ENCODE measurements around the gene MYO6.

The MYO6 gene

GRCh38 chr6:75762063-75762462, 13.0 kb downstream of the MYO6 start:
- no peak for DNase-seq (ENCODE audit: low read depth in 2 of 2, low spot score in 1 of 2)

DNA sequence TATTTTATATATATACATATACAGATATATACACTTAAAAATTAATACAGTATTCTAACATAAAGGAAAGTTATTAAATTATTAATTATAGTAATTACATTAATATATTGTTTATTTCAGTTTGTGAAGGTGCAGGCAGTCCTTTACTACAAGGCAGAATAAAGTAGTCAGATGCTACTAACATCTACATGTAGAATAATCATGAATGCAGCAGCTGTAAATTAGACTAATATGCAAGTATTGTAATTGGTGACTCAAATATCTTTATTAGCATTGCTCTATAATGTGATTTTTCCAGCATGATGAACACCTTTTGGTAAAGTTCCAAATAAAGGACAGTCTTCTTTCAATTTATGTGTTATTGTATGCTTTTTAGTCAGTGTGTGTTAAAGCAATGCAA, 17.3 kb downstream of the MYO6 start:
- no peak for DNase-seq (ENCODE audit: low read depth in 2 of 2, low spot score in 1 of 2)

DNA sequence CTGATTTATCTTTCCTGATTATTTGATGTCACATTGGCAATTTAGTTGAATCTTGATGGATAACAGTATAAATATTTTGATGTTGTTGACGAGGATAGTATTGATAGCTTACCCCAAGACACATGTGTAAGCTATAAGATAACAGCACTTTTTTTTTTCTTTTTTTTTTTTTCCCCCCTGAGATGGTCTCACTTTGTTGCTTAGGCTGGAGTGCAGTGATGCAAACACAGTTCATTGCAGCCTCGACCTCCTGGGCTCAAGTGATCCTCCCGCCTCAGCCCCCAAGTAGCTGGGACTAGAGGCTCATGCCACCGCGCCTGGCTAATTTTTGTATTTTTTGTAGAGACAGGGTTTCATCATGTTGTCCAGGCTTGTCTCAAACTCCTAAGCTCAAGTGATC, 21.8 kb downstream of the MYO6 start:
- DNase-seq (ENCODE audit: low read depth in 2 of 2, low spot score in 1 of 2): no peak

DNA sequence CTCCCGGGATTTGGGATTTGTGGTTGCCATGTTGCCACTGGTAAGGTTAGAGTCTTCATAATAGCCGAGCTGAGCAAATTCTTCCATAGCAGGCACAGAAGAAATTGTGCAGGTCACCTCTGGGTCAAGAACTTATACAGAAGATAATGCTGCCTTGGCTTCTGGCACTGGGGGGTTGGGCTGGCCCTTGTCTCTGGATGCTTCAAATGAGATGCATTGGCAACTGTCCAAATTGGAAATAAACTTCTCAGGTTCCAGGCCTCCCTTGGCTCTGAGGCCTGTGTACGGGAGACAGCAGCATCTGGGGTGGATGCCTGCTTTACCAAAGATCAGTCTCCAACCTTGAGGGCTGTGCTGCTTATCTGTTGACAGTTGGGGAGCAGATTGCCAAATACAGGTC, 26.2 kb downstream of the MYO6 start:
- no peak for DNase-seq (ENCODE audit: low read depth in 2 of 2, low spot score in 1 of 2)

- DNase-seq (ENCODE audit: low read depth in 2 of 2, low spot score in 1 of 2): no peak
Observed at GRCh38 chr6:75776461-75776860, 27.4 kb downstream of the MYO6 start.

GRCh38 chr6:75778757-75779156, 29.7 kb downstream of the MYO6 start:
- DNase-seq (ENCODE audit: low read depth in 2 of 2, low spot score in 1 of 2): no peak

DNA sequence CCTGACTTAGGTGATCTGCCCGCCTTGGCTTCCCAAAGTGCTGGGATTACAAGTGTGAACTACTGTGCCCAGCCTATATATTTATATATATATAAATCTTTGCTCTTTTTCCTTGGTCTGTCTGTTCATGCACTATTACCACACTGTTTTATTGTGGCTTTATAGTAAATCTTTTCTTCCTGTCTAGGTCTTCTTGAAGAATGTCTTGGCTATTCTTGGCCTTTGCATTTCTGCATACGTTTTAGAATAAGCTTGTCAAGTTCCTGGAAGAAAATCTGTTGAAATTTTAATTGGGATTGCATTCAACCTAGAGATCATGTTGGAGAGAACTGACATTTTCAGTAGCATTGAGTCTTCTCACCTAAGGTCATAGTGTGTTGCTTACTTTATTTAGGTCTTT, 37.1 kb downstream of the MYO6 start:
- no peak for DNase-seq (ENCODE audit: low read depth in 2 of 2, low spot score in 1 of 2)

GRCh38 chr6:75788894-75789293, 39.9 kb downstream of the MYO6 start:
- DNase-seq (ENCODE audit: low read depth in 2 of 2, low spot score in 1 of 2): no peak

GRCh38 chr6:75791881-75792280, 42.8 kb downstream of the MYO6 start:
- DNase-seq (ENCODE audit: low read depth in 2 of 2, low spot score in 1 of 2): no peak

- no peak for DNase-seq (ENCODE audit: low read depth in 2 of 2, low spot score in 1 of 2)
Observed at GRCh38 chr6:75794351-75794846, 45.4 kb downstream of the MYO6 start.

DNA sequence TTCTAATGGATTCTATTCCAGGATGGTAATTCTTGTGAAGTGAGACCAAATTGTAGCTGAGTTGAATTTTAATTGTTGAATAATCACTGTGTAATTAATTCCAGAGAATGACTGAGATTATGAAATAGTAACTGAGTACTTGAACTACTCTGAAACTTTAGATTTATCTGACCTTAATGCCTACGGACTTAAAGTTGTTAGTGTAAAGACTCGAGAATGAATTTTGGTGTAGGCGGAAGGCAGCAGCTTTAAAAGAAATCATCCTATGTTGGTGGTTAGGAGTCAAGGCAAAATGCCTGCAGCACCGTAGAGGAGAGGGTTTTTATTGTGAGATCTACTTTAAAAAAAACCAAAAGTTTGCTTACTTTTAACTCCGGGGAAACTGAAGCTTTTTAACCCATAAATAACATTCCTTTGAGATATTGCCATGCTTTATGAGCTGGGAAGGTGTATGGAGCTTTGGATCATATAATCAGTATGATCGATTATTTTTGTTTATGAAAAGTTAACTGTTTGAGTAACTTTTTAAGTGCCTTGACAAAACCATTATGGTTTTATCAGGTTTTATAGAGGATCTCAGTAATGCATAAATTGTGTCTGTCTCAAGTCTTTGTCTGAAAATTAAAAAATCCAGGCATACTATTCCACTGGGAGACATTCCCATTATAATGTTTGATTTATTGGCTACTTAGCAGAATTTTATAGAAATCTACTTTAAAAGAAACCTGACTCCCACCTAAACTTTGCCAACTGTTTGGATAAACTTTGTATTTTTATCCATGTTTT, 46.1 kb downstream of the MYO6 start:
- no peak for DNase-seq (ENCODE audit: low read depth in 2 of 2, low spot score in 1 of 2)

DNA sequence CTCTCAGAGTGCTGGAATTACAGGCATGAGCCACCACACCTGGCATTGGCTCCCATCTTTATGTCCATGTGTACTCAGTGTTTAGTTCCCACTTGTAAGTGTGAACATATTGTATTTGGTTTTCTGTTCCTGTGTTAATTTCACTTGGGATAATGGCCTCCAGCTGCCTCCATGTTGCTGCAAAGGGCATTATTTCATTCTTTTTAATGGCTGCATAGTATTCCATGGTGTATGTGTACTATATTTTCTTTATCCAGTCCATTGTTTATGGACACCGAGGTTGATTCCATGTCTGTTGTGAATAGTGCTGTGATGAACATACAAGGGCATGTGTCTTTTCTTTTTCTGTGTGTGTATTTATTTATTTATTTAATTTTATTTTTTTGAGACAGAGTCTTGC, 47.7 kb downstream of the MYO6 start:
- DNase-seq (ENCODE audit: low read depth in 2 of 2, low spot score in 1 of 2): no peak

DNA sequence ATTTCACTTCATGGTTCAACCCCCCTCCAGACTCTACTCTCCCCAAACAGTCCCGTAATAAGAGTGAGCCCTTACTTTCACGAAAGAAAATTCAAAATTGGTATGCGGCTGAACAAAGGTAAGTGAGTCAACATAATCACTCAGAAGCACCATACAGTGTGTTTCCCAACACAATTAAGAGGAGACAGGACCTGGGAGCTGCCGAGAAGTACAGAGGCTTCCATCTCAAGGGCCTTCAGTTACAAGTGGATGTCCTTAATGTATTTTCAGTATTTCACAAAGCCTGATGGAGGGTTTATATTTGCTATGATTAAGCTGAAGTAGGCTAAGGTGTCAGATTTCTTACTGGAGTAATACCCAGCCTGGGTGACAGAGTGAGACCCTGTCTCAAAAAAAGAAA, 51.1 kb downstream of the MYO6 start:
- DNase-seq (ENCODE audit: low read depth in 2 of 2, low spot score in 1 of 2): no peak

GRCh38 chr6:75800708-75801505, 51.9 kb downstream of the MYO6 start:
- DNase-seq (ENCODE audit: low read depth in 2 of 2, low spot score in 1 of 2): no peak

DNA sequence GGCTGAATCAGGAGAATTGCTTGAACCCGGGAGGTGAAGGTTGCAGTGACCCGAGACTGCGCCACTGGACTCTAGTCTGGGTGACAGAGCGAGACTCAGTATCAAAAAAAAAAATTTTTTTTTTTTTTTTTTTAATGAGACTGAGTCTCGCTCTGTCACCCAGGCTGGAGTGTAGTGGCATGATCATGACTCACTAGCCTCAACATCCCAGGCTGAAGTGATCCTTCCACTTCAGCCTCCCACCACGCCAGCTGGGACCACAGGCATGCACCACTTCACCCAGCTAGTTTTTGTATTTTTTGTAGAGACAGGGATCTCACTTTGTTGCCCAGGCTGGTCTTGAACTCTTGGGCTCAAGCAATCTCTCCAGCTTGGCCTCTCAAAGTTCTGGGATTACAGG, 53.3 kb downstream of the MYO6 start:
- DNase-seq (ENCODE audit: low read depth in 2 of 2, low spot score in 1 of 2): no peak

DNA sequence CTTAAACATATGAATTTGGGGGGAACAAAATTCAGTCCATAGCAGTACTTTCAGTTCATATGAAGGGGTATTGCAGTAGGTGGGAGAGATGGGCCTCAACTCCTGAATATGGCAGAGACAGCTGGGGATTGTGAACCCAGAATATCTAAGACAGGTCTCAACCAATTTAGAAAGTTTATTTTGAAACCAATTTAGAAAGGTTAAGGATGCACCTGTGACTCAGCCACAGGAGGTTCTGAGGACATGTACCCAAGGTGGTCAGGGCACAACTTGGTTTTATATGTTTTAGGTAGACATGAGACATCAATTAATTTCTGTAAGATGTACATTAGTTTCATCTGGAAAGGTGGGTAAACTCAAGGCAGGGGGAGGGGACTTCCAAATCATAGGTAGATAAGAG, 59.5 kb downstream of the MYO6 start:
- DNase-seq (ENCODE audit: low read depth in 2 of 2, low spot score in 1 of 2): no peak

DNA sequence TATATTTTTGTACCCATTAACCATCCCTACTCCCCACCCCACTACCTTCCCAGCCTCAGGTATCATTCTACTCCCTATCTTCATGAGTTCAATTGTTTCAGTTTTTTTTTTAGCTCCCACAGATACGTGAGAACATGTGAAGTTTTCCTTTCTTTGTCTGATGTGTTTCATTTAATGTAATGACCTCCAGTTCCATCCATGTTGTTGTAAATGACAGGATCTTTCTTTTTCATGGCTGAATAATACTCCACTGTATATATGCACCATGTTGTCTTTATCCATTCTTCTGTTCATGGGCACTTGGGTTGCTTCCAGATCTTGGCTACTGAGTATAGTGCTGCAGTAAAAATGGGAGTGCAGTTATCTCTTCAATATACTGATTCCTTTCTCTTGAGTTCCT, 63.5 kb downstream of the MYO6 start:
- DNase-seq (ENCODE audit: low read depth in 2 of 2, low spot score in 1 of 2): no peak

- no peak for DNase-seq (ENCODE audit: low read depth in 2 of 2, low spot score in 1 of 2)
Observed at GRCh38 chr6:75813476-75814250, 64.6 kb downstream of the MYO6 start.

GRCh38 chr6:75815756-75816155, 66.7 kb downstream of the MYO6 start:
- no peak for DNase-seq (ENCODE audit: low read depth in 2 of 2, low spot score in 1 of 2)

- DNase-seq (ENCODE audit: low read depth in 2 of 2, low spot score in 1 of 2): no peak
Observed at GRCh38 chr6:75818098-75818855, 69.2 kb downstream of the MYO6 start.

All from stimulated activated CD8-positive, alpha-beta memory T cell treated with anti-CD3 and anti-CD28 coated beads, Interleukin-4, amount 100 ng/mL, for 4 hours (primary cell).